Measurements from ENCODE around the gene ADAD2. TPM values are rescaled to one million over a fixed set of nuclear protein-coding genes. Genes with fewer than 3 reads are reported as not detected.
A peak's percentile ranks its signal among the peaks of the same experiment; 100 is the strongest.
"Not testable (repeated sequence)": the region's sequence is repeated elsewhere in the genome, so short reads cannot be mapped to it uniquely, and the experiment has no call there.

Gene ADAD2
- polyA plus RNA-seq, 3 donors, result 0.30 to 0.73 TPM; not detected in 1

DNA sequence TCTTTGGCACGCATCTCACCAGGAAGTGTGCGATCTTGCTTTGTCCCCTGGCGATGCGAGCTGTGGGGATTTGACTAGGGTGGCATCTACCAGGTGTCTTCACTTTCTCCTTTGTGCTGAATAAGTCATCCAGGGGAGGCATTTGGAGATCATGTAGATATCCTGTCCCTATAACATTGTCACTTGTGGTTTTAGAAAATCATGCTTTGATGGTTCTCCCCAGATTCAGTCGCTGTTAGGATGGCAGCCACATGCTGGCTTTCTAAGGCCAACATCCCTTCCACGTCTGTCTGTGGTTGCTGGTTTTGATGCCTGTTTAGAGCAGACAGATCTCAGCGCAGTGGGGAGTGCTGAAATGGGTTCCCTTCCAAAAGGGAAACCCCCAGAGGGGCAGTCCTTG, 2.5 kb downstream of the ADAD2 start:
- DNase-seq (ENCODE audit: extremely low read depth in 1 of 11, low read depth in 9 of 11, low spot score in 4 of 11), result no peak

GRCh38 chr16:84194018-84194417, 3.1 kb downstream of the ADAD2 start:
- DNase-seq (ENCODE audit: extremely low read depth in 1 of 11, low read depth in 9 of 11, low spot score in 4 of 11), result no peak

DNA sequence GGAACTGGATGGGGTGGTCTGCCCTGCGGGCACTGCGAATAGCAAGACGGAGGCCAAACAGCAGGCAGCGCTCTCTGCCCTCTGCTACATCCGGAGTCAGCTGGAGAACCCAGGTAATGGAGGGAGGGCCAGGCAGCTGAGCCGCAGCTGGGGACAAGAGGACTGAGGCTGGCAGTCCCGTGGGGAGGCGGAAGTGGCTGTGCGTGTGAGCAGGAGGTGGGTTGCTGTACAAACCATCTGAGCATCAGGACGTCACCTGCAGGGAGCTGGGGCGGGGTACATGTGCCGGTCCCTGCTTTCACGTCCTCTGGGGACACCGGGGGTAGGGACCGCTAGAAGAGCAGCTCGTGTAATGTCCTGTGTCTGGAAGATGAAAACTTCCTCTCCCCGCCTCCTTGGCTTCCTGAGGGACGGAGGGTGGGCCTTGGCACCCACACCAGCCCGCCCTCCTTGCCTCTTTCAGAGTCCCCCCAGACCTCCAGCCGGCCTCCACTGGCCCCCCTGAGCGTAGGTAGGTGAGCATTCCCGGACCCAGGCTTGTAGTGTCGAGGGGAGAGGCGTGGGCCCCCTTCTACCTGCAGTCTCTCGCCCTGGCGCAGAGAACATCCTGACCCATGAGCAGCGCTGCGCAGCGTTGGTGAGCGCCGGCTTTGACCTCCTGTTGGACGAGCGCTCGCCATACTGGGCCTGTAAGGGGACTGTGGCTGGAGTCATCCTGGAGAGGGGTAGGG, 3.7 kb downstream of the ADAD2 start:
- DNase-seq (ENCODE audit: extremely low read depth in 1 of 11, low read depth in 9 of 11, low spot score in 4 of 11), result peak in 1 of 11 donors; percentile 26

DNA sequence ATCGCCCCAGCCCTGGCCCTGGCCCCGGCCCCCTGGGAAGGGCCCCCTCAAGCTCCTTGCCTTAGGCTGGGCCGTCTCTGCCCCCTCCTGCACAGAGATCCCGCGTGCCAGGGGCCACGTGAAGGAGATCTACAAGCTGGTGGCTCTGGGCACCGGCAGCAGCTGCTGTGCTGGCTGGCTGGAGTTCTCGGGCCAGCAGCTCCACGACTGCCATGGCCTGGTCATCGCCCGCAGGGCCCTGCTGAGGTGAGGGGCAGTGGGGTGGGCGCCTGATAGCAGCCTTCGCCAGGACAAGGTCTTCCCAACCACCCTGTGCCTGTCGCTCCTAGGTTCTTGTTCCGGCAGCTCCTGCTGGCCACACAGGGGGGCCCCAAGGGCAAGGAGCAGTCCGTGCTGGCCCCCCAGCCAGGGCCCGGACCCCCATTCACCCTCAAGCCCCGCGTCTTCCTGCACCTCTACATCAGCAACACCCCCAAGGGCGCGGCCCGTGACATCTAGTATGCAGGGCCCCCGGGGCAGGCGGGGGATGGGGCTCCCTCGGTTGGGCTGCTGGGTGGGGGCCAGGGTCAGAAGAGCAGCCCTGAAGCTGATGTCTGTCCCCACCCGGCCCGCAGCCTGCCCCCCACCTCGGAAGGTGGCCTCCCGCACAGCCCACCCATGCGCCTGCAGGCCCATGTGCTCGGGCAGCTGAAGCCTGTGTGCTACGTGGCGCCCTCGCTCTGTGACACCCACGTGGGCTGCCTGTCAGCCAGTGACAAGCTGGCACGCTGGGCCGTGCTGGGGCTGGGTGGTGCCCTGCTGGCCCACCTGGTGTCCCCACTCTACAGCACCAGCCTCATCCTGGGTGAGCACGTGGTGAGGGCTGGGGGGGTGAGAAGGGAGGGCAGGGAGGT, 4.5 kb downstream of the ADAD2 start:
- DNase-seq (ENCODE audit: extremely low read depth in 1 of 11, low read depth in 9 of 11, low spot score in 4 of 11), result no peak

GRCh38 chr16:84196101-84196500, 5.1 kb downstream of the ADAD2 start:
- no peak for DNase-seq (ENCODE audit: extremely low read depth in 1 of 11, low read depth in 9 of 11, low spot score in 4 of 11)

DNA sequence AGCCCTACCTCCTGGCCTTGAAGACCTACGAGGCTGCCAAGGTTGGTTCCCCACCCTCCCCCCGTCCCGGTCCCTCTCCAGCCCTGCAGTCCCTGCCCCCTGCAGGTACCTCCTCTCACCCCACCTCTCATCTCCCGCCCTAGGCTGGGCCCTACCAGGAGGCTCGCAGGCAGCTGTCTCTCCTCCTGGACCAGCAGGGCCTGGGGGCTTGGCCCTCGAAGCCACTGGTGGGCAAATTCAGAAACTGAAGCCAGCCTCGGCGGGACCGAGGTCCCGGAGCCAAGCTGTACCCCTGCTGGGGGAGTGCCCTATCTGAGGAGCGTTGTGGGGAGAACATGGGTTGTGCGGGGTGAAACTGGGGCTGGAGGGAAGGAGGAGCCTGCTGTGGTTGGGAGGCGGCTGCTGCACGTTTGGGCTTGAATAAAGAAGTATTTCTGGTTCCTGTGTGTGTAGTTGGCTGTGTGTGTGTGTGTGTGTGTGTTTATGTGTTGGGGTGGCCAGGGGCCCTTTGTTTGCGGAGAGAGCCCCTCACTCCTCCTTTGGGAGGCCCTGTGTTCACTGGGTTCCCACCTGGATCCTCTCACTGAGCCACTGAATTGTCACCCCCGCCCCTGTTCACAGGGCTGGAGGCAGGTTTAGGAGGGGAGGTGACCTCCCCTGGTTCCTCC, 5.9 kb downstream of the ADAD2 start:
- DNase-seq (ENCODE audit: extremely low read depth in 1 of 11, low read depth in 9 of 11, low spot score in 4 of 11), result no peak

DNA sequence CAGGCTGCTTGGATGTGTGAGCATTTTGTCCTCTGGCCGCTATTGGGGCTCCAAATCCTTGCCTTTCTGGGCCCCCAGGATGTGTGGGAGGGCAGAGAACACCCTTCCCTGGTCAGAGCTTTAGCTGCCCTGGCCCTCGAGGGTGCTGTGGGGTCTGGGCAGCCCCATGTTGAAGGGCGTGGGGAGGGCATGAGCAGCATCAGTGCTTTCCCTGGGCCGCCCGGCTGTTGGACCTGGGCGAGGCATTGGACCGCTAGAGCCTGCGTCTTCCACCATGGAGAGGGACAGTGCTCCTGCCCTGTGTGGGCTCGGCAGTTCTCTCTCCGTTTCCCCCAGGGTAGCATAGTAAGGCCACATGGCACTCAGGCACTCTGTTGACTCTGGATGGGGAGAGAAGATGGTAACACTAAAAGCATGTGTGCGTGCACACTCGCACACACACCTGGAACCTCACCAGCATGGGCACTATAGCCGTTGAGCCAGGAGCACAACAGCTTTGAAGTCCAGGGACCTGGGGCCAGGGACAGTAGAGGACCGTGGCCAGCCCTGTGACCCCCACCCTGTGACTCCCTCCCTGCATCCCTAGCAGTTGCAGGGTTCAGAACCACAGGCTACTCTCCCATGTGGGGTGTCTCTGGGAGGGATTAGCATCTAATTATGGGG, 6.6 kb downstream of the ADAD2 start:
- no peak for DNase-seq (ENCODE audit: extremely low read depth in 1 of 11, low read depth in 9 of 11, low spot score in 4 of 11)

DNA sequence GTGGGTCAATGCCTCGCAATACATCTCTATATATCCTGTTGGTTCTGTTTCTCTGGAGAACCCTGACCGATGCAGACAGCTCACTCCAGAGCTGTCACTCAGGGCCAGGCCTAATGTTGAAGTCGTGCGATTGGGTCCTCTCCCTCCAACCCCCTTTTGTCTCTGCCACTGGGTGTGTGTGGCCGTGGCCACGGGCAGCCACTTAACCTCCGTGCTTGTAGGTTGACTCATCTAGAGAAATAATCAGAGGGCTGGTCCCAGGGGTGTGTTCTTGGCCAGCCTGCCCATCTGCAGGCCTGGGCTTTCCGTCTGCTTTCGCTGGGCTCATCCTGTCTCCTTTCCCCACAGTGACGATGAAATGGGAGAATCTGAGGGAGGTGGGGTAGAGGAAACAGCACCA, 7.4 kb downstream of the ADAD2 start:
- DNase-seq (ENCODE audit: extremely low read depth in 1 of 11, low read depth in 9 of 11, low spot score in 4 of 11), result no peak

GRCh38 chr16:84199097-84199496, 8.1 kb downstream of the ADAD2 start:
- DNase-seq (ENCODE audit: extremely low read depth in 1 of 11, low read depth in 9 of 11, low spot score in 4 of 11), result no peak

GRCh38 chr16:84199861-84200260, 8.9 kb downstream of the ADAD2 start:
- no peak for DNase-seq (ENCODE audit: extremely low read depth in 1 of 11, low read depth in 9 of 11, low spot score in 4 of 11)

DNA sequence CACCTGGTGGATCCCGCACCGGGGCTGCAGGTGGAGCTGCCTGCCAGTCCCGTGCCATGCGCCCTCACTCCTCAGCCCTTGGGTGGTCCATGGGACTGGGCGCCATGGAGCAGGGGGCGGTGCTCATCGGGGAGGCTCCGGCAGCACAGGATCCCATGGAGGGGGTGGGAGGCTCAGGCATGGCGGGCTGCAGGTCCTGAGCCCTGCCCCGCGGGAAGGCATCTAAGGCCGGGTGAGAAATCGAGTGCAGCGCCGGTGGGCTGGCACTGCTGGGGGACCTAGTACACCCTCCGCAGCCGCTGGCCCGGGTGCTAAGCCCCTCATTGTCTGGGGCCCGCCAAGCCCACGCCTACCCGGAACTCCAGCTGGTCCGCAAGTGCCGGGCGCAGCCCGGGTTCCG, 13.6 kb downstream of the ADAD2 start:
- not testable (repeated sequence) for DNase-seq (ENCODE audit: extremely low read depth in 1 of 11, low read depth in 9 of 11, low spot score in 4 of 11)

DNA sequence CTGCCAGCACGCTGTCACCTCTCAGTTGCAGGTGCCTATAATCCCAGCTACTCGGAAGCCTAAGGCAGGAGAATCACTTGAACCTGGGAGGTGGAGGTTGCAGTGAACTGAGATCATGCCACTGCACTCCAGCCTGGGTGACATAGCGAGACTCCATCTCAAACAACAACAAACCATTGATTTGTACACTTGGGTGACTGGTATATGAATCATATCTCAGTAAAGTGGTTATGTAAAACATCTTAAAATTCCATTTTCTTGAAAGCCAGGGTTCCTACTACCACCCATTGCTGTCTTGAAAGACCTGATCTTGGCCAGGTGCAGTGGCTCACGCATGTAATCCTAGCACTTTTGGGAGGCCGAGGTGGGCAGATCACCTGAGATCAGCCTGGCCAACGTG, 14.2 kb downstream of the ADAD2 start:
- DNase-seq (ENCODE audit: extremely low read depth in 1 of 11, low read depth in 9 of 11, low spot score in 4 of 11), result not testable (repeated sequence)

GRCh38 chr16:84205976-84206691, 15.2 kb downstream of the ADAD2 start:
- DNase-seq (ENCODE audit: extremely low read depth in 1 of 11, low read depth in 9 of 11, low spot score in 4 of 11), result no peak

DNA sequence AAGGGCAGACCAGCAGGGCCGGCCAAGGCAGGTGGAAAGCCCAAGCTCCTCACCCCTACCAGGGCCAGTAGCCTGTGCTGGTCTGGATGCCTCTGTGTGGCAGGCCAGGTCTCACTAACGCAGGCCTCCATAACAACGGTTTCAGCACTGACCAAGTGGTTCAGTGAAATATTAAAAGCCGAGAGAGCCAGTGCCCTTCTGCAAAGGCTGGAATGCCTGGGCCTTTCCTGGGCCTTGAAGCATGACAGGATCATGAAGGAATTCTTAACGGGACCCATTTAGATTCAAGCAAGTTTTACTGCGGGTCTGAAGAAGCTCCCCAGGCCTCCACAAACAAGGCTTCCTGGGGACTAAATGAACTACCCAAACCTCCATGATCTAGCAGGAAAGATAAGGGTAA, 16.3 kb downstream of the ADAD2 start:
- peak in 3 of 11 donors; percentile 15 to 52 (median 42) for DNase-seq (ENCODE audit: extremely low read depth in 1 of 11, low read depth in 9 of 11, low spot score in 4 of 11)

GRCh38 chr16:84207879-84208278, 16.9 kb downstream of the ADAD2 start:
- no peak for DNase-seq (ENCODE audit: extremely low read depth in 1 of 11, low read depth in 9 of 11, low spot score in 4 of 11)

- no peak for DNase-seq (ENCODE audit: extremely low read depth in 1 of 11, low read depth in 9 of 11, low spot score in 4 of 11)
Observed at GRCh38 chr16:84209989-84210388, 19.0 kb downstream of the ADAD2 start.

- DNase-seq (ENCODE audit: extremely low read depth in 1 of 11, low read depth in 9 of 11, low spot score in 4 of 11), result no peak
Observed at GRCh38 chr16:84212154-84212553, 21.2 kb downstream of the ADAD2 start.

DNA sequence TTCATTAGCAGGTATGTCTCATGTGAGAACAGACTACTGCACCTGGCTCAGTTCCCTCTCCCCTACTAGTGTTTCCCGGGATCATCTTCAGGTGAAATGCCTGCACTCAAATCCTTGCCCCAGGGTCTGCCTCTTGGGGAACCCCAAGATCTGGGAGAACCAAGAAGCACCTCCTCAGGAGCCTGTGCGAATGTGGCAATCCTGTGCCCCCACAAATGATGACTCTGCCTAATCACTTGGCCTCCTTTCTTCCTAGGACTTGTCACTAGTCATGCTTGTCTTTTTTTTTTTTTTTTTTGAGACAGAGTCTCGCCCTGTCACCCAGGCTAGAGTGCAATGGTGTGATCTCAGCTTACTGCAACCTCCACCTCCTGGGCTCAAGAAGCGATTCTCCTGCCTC, 21.7 kb downstream of the ADAD2 start:
- DNase-seq (ENCODE audit: extremely low read depth in 1 of 11, low read depth in 9 of 11, low spot score in 4 of 11), result no peak
